Measurements from ENCODE around the gene ANKRD29.
"Not testable (repeated sequence)": the region's sequence is repeated elsewhere in the genome, so short reads cannot be mapped to it uniquely, and the experiment has no call there.

- TF ChIP-seq POLR2A, CTCF, EP300 (IDR thresholded peaks at IDR 0.05): not testable (repeated sequence)
These were observed 26.3 kb downstream of the ANKRD29 start for GRCh38 chr18:23636433-23636832.
